GM18907 (cell line): ENCODE data around the gene HSD17B8.
"Not testable (repeated sequence)": the region's sequence is repeated elsewhere in the genome, so short reads cannot be mapped to it uniquely, and the experiment has no call there.

Experiments
- ATAC-seq: cut with Tn5 transposase; IDR thresholded peaks from one replicate; pipeline ENCODE4 v1.9.1; 2021; ENCODE audit warnings: mild to moderate bottlenecking, moderate library complexity; ENCODE audit not compliant: unreplicated experiment

HSD17B8 gene

GRCh38 chr6:33205191-33206026, 954 bp downstream of the HSD17B8 start:
- no peak for ATAC-seq

- ATAC-seq, result no peak
Measured at GRCh38 chr6:33206027-33206863, 1.8 kb downstream of the HSD17B8 start.

- ATAC-seq, result no peak
Measured at GRCh38 chr6:33206864-33207551, 2.6 kb downstream of the HSD17B8 start.

- ATAC-seq, result no peak
Measured at GRCh38 chr6:33207552-33208090, 3.2 kb downstream of the HSD17B8 start.

GRCh38 chr6:33208091-33208967, 3.9 kb downstream of the HSD17B8 start, which contains the start of gene RING1:
RING1 (plus strand) TSS chr6:33208500; CDS start chr6:33208823, 323 bp downstream.
- ATAC-seq, result peak; percentile 51

GRCh38 chr6:33209856-33210255, 5.4 kb downstream of the HSD17B8 start:
- no peak for ATAC-seq

GRCh38 chr6:33211136-33211535, 6.7 kb downstream of the HSD17B8 start:
- ATAC-seq, result no peak

- ATAC-seq, result no peak
Measured at GRCh38 chr6:33211666-33212422, 7.4 kb downstream of the HSD17B8 start.

GRCh38 chr6:33212857-33213165, 8.4 kb downstream of the HSD17B8 start:
- ATAC-seq, result no peak

GRCh38 chr6:33213166-33213988, 8.9 kb downstream of the HSD17B8 start:
- ATAC-seq, result no peak

- no peak for ATAC-seq
Measured at GRCh38 chr6:33213989-33214335, 9.5 kb downstream of the HSD17B8 start.

GRCh38 chr6:33215271-33216116, 11.0 kb downstream of the HSD17B8 start:
- no peak for ATAC-seq

- ATAC-seq, result no peak
Measured at GRCh38 chr6:33216117-33216649, 11.7 kb downstream of the HSD17B8 start.

- no peak for ATAC-seq
Measured at GRCh38 chr6:33217246-33217645, 12.8 kb downstream of the HSD17B8 start.

- no peak for ATAC-seq
Measured at GRCh38 chr6:33217681-33218080, 13.2 kb downstream of the HSD17B8 start.

- ATAC-seq, result not testable (repeated sequence)
Measured at GRCh38 chr6:33226503-33227120, 22.2 kb downstream of the HSD17B8 start.

- ATAC-seq, result no peak
Measured at GRCh38 chr6:33235221-33235634, 30.8 kb downstream of the HSD17B8 start.
